CD8-positive, alpha-beta memory T cell (primary cell): ENCODE data around the gene TTLL9. TPM values are rescaled to one million over a fixed set of nuclear protein-coding genes. Genes with fewer than 3 reads are reported as not detected.

ENCODE experiments used
- CTCF ChIA-PET: fragments of 350-600 bp; sonication (Branson Sonifier 250); formaldehyde crosslinking; loops from one replicate; lab custom pipeline; 2021; ENCODE audit warnings: antibody characterized with exemption; lab: Charles Lee
- POLR2A ChIA-PET: fragments of 350-600 bp; sonication (Branson Sonifier 250); formaldehyde crosslinking; loops from one replicate; lab custom pipeline; 2021; ENCODE audit warnings: antibody characterized with exemption; lab: Charles Lee
- DNase-seq, 5 donors: peaks; one replicate each; pipeline versions ENCODE4 v3.0.0 to v3.0.0-alpha.2; 2020 to 2022; ENCODE audit warnings: mixed read lengths in 1 of 5
- H3K27ac ChIP-seq: one replicate; pipeline ENCODE4 v1.7.0; 2013; ENCODE audit warnings: low read depth, mild to moderate bottlenecking, low read length, moderate library complexity
- H3K27me3 ChIP-seq: 2 replicates; pipeline ENCODE4 v1.7.0; 2013; ENCODE audit warnings: low read length, mild to moderate bottlenecking; ENCODE audit not compliant: insufficient read depth, poor library complexity, severe bottlenecking
- H3K36me3 ChIP-seq: 2 replicates; pipeline ENCODE4 v1.7.0; 2013; ENCODE audit warnings: mild to moderate bottlenecking, low read length, moderate library complexity; ENCODE audit not compliant: insufficient read depth
- H3K4me1 ChIP-seq: 2 replicates; pipeline ENCODE4 v1.7.0; 2013; ENCODE audit warnings: mild to moderate bottlenecking, low read length, moderate library complexity; ENCODE audit not compliant: insufficient read depth
- H3K4me3 ChIP-seq: 2 replicates; pipeline ENCODE4 v1.7.0; 2013; ENCODE audit warnings: mild to moderate bottlenecking, low read length
- H3K9me3 ChIP-seq: 2 replicates; pipeline ENCODE4 v1.7.0; 2013; ENCODE audit warnings: mild to moderate bottlenecking, low read length
- H3K27ac Mint-ChIP-seq, 8 donors: one replicate each; pipeline ENCODE4 v1.8.0; 2020 to 2021; ENCODE audit warnings: mixed read lengths in 8 of 8, mild to moderate bottlenecking in 6 of 8, inconsistent platforms in 3 of 8, moderate library complexity in 3 of 8
- H3K27me3 Mint-ChIP-seq, 2 donors: one replicate each; pipeline ENCODE4 v1.8.0; 2020 to 2021; ENCODE audit warnings: mixed read lengths in 2 of 2, mild to moderate bottlenecking in 1 of 2, moderate library complexity in 1 of 2
- H3K36me3 Mint-ChIP-seq, 3 donors: one replicate each; pipeline ENCODE4 v1.8.0; 2020 to 2021; ENCODE audit warnings: mixed read lengths in 3 of 3, inconsistent platforms in 1 of 3, mild to moderate bottlenecking in 1 of 3
- H3K4me1 Mint-ChIP-seq, 3 donors: one replicate each; pipeline ENCODE4 v1.8.0; 2020 to 2021; ENCODE audit warnings: mixed read lengths in 3 of 3, inconsistent platforms in 1 of 3, mild to moderate bottlenecking in 1 of 3
- H3K4me3 Mint-ChIP-seq, 7 donors: one replicate each; pipeline ENCODE4 v1.8.0; 2020 to 2021; ENCODE audit warnings: mixed read lengths in 7 of 7, mild to moderate bottlenecking in 6 of 7, moderate library complexity in 4 of 7, inconsistent platforms in 2 of 7
- H3K9me3 Mint-ChIP-seq, 5 donors: one replicate each; pipeline ENCODE4 v1.8.0; 2020 to 2022; ENCODE audit warnings: mixed read lengths in 5 of 5, mild to moderate bottlenecking in 3 of 5, moderate library complexity in 2 of 5, inconsistent platforms in 1 of 5
- polyA plus RNA-seq: library from polyadenylated mRNA; unstranded; fragments of 300-500 nt; fragmentation: Illumina TruSeq; gene quantifications from one replicate; pipeline ENCODE4 v1.2.3, GENCODE V29; 2021
- total RNA-seq, 2 experiments: library from RNA; stranded (reverse); gene quantifications; one replicate each; pipeline ENCODE4 v1.2.3, GENCODE V29; 2021

Gene TTLL9
- total and polyA plus RNA-seq, 3 experiments from 2014 or later = not detected

GRCh38 chr20:31833931-31834521, 36.4 kb upstream of the TTLL9 start:
- H3K27ac ChIP-seq = no peak overlapping the region
- Mint-ChIP-seq H3K27ac (peak overlapping the region in 1 of 8 donors; percentile 60), H3K36me3 (no peaks in the 10 kb centered on the region), H3K4me1 (peaks cover 7 to 11% (median 10%) of the 10 kb centered on the region in 3 donors), H3K27me3 (no peaks in the 10 kb centered on the region), H3K9me3 (no peaks in the 10 kb centered on the region), H3K4me3 (no peak overlapping the region)
- no peaks in the 10 kb centered on the region for H3K36me3 ChIP-seq
- no peaks in the 10 kb centered on the region for H3K9me3 ChIP-seq
- no peak for DNase-seq
- ChIA-PET POLR2A (no interaction called here), CTCF (interaction anchor here (1.9 to 6.2 kb wide), 2 partner anchors 12 to 13 kb away, joined by 9 to 30 read pairs; no protein-coding TSS in a partner anchor)
- H3K27me3 ChIP-seq = no peaks in the 10 kb centered on the region
- H3K4me1 ChIP-seq = peaks cover 9% of the 10 kb centered on the region
- H3K4me3 ChIP-seq = no peak overlapping the region

DNA sequence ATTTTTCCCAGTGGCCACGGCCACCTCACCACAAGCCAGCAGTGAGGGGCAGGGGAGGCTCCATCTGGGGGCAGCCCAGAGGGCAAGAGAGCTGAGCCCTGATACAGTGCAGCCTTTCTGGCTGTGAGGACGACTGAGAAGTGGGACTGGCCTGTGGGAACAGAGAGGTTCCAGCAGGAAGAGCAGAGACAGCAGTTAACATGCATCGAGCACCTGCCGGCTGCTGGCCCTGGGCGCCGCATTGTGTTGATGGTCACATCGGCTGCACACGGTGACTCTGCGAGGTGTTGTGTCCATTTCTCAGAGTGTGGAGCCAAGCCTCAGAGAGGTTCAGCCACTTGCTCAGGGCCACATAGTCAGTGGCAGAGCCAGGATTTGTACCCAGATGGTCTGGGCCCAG, 34.9 kb upstream of the TTLL9 start:
- H3K4me3 Mint-ChIP-seq = no peak overlapping the region
- H3K27ac Mint-ChIP-seq = peak overlapping the region in 1 of 8 donors; percentile 19
- POLR2A ChIA-PET = no interaction called here
- H3K36me3 ChIP-seq = no peaks in the 10 kb centered on the region
- H3K4me3 ChIP-seq = no peak overlapping the region
- H3K27me3 ChIP-seq = no peaks in the 10 kb centered on the region
- CTCF ChIA-PET = interaction anchor here (1.1 to 6.2 kb wide), 2 partner anchors 12 kb away, joined by 3 to 30 read pairs; no protein-coding TSS in a partner anchor
- H3K27ac ChIP-seq = no peak overlapping the region
- no peaks in the 10 kb centered on the region for H3K27me3 Mint-ChIP-seq
- no peaks in the 10 kb centered on the region for H3K9me3 ChIP-seq
- H3K9me3 Mint-ChIP-seq = no peaks in the 10 kb centered on the region
- H3K36me3 Mint-ChIP-seq = no peaks in the 10 kb centered on the region
- peaks cover 9% of the 10 kb centered on the region for H3K4me1 ChIP-seq
- DNase-seq = no peak
- H3K4me1 Mint-ChIP-seq = peaks cover 7 to 11% (median 10%) of the 10 kb centered on the region in 3 donors

DNA sequence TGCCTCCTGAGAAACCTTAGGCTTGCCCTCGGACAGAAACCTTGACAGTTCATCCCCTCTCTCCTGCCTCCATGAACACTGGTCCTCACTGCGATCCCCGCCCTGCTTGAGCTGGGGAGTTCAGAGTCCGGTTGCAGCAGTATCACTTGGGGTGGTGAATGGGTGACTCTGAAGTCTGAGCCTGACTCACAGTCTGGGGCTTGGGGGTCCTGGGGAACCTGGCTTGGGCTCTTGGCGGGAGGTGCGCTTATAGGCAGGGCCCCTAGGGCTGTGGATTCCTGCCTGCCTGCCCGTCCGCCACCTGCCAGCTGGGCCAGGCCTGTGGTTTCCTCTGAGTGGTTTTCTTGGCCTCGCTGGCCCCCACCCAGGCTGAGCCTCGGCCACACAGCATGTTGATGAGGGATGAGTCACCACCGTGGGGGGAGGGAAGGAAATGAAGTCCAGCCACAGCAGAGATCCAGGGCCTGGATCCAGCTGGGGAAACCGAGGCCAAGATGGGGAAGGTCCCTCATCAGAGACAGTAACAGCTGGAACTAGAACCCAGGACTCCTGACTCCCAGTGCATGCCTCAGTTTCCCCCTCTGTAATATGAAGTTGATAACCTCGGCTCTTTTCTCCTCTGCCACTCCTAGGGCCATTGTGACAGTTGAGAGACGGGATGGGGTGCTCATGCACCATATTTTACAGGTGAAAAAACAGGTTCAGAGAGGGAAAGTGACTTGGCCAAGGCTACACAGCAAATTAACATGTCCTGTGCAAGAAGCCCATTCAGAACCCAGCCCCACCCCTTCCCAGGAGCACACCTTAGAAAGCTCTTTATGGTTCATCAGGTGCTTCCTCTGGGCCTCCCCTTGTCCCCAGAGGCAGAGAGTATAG, 34.2 kb upstream of the TTLL9 start:
- Mint-ChIP-seq H3K4me3 (peak overlapping the region in 1 of 7 donors; percentile 44), H3K36me3 (no peaks in the 10 kb centered on the region), H3K4me1 (peaks cover 7 to 11% (median 10%) of the 10 kb centered on the region in 3 donors), H3K9me3 (no peaks in the 10 kb centered on the region), H3K27me3 (no peaks in the 10 kb centered on the region), H3K27ac (peak overlapping the region in 1 of 8 donors; percentile 84)
- no peaks in the 10 kb centered on the region for H3K36me3 ChIP-seq
- no peak for DNase-seq
- H3K9me3 ChIP-seq = no peaks in the 10 kb centered on the region
- H3K4me1 ChIP-seq = peaks cover 9% of the 10 kb centered on the region
- ChIA-PET POLR2A (no interaction called here), CTCF (interaction anchor here (1.1 to 6.2 kb wide), 3 partner anchors 11 to 14 kb away, joined by 3 to 30 read pairs (median 7); no protein-coding TSS in a partner anchor)
- no peak overlapping the region for H3K4me3 ChIP-seq
- H3K27ac ChIP-seq = no peak overlapping the region
- no peaks in the 10 kb centered on the region for H3K27me3 ChIP-seq

DNA sequence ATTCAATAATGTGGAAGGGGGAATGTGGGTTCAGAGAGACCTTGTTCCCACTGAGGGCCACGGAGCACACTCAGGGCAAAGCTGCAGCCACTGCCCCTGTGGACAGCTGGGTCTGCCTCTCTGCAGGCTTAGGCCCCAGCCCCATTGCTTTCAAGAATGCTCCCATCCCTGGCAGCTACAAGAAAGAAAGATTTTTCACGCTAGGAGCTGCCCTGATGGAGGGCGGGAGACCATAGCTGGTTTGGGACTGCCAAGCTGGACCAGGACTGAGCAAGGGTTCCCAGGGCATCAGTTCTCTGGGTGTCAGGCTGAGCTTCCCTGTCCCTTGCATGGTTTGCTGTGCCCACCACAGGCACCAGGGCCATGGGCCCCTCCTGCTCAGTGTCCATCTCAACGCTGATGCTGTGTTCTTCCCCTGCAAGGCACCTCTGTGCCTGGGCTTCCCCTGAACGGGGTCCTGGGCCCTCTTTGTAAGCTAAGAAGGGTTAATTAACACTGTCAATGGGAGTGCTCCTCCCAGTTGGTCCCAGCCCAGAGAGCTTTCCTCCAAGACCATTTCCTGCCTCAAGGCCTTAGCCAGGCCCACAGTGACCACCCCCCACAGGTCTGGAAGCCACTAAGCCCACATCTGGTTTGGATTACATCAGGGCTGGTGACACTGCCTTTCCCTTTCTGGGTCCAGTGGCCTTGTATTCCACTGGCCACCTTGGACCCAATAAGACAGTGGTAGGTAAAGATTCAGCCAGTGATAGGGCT, 33.4 kb upstream of the TTLL9 start:
- Mint-ChIP-seq H3K27me3 (no peaks in the 10 kb centered on the region), H3K36me3 (no peaks in the 10 kb centered on the region), H3K4me3 (no peak overlapping the region), H3K4me1 (peaks cover 7 to 11% (median 10%) of the 10 kb centered on the region in 3 donors), H3K9me3 (no peaks in the 10 kb centered on the region), H3K27ac (no peak overlapping the region)
- Histone ChIP-seq H3K4me3 (no peak overlapping the region), H3K27ac (no peak overlapping the region), H3K36me3 (no peaks in the 10 kb centered on the region), H3K9me3 (no peaks in the 10 kb centered on the region), H3K27me3 (no peaks in the 10 kb centered on the region), H3K4me1 (peaks cover 9% of the 10 kb centered on the region)
- ChIA-PET CTCF (interaction anchor here (1.1 to 6.2 kb wide), 3 partner anchors 10 to 15 kb away, joined by 3 to 30 read pairs (median 7); no protein-coding TSS in a partner anchor), POLR2A (interaction anchor here (0.6 kb wide), 1 partner anchor 43 kb away, joined by 5 read pairs; no protein-coding TSS in a partner anchor)
- DNase-seq = no peak

DNA sequence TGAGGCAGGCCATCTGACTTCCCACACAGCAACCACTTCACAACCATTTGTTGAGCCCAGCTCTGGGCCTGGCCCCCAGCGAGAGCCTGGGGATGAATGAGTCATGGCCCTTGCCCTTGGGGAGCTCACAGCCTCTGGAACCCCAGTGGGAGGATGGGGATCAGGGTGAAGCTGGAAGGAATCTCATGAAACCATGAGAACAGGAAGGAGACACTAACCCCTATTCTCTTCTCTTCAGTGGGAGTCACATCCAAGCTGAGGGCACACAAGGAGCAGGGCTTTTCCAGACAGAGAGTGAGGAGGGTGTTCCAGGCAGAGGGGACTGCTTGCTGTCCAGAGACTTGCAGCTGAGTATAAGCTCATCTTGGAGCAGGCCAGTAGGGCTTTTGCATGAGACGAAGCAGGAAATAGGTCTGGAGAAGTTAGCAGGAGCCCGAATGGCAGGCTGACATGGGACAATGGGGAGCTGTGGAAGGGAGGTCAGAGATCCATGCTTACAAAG, 32.5 kb upstream of the TTLL9 start:
- Histone ChIP-seq H3K4me3 (no peak overlapping the region), H3K27ac (no peak overlapping the region), H3K36me3 (no peaks in the 10 kb centered on the region), H3K27me3 (no peaks in the 10 kb centered on the region), H3K9me3 (no peaks in the 10 kb centered on the region), H3K4me1 (peaks cover 9% of the 10 kb centered on the region)
- ChIA-PET POLR2A (no interaction called here), CTCF (interaction anchor here (0.6 to 6.2 kb wide), 4 partner anchors 9 to 16 kb away, joined by 3 to 30 read pairs (median 6); no protein-coding TSS in a partner anchor)
- no peak for DNase-seq
- Mint-ChIP-seq H3K9me3 (no peaks in the 10 kb centered on the region), H3K27ac (no peak overlapping the region), H3K4me1 (peaks cover 7 to 11% (median 10%) of the 10 kb centered on the region in 3 donors), H3K36me3 (no peaks in the 10 kb centered on the region), H3K4me3 (no peak overlapping the region), H3K27me3 (no peaks in the 10 kb centered on the region)

GRCh38 chr20:31838646-31839292, 31.7 kb upstream of the TTLL9 start:
- peaks cover 9% of the 10 kb centered on the region for H3K4me1 ChIP-seq
- Mint-ChIP-seq H3K36me3 (no peaks in the 10 kb centered on the region), H3K9me3 (no peaks in the 10 kb centered on the region), H3K27me3 (no peaks in the 10 kb centered on the region), H3K27ac (no peak overlapping the region), H3K4me3 (no peak overlapping the region), H3K4me1 (peaks cover 7 to 10% (median 7%) of the 10 kb centered on the region in 3 donors)
- POLR2A ChIA-PET = no interaction called here
- H3K36me3 ChIP-seq = no peaks in the 10 kb centered on the region
- no peak overlapping the region for H3K4me3 ChIP-seq
- no peaks in the 10 kb centered on the region for H3K27me3 ChIP-seq
- CTCF ChIA-PET = interaction anchor here (1.1 to 6.2 kb wide), 3 partner anchors 8 to 14 kb away, joined by 4 to 30 read pairs (median 6); no protein-coding TSS in a partner anchor
- DNase-seq = no peak
- no peak overlapping the region for H3K27ac ChIP-seq
- no peaks in the 10 kb centered on the region for H3K9me3 ChIP-seq

GRCh38 chr20:31839782-31840487, 30.5 kb upstream of the TTLL9 start:
- Histone ChIP-seq H3K4me3 (no peak overlapping the region), H3K36me3 (no peaks in the 10 kb centered on the region), H3K4me1 (peaks cover 9% of the 10 kb centered on the region), H3K9me3 (no peaks in the 10 kb centered on the region), H3K27me3 (no peaks in the 10 kb centered on the region), H3K27ac (no peak overlapping the region)
- Mint-ChIP-seq H3K9me3 (no peaks in the 10 kb centered on the region), H3K4me1 (peaks cover 7 to 10% (median 7%) of the 10 kb centered on the region in 3 donors), H3K27ac (no peak overlapping the region), H3K27me3 (peaks cover 0 to 1% of the 10 kb centered on the region in 2 donors), H3K4me3 (no peak overlapping the region), H3K36me3 (no peaks in the 10 kb centered on the region)
- ChIA-PET CTCF (interaction anchor here (1.5 kb wide), 1 partner anchor 10 kb away, joined by 4 read pairs; no protein-coding TSS in a partner anchor), POLR2A (no interaction called here)
- DNase-seq = no peak
